HepG2 (cell line): ENCODE data around the gene RUVBL2. TPM values are rescaled to one million over a fixed set of nuclear protein-coding genes. Genes with fewer than 3 reads are reported as not detected.

Experiments
- CHD4 ChIP-seq: fragments of 200-600 bp; sonication (generic); IDR thresholded peaks from 2 replicates; pipeline ENCODE4 v1.7.0; 2017; ENCODE audit warnings: mild to moderate bottlenecking, low read length, borderline replicate concordance
- GABPB1 ChIP-seq: IDR thresholded peaks from 2 replicates; pipeline ENCODE4 v1.6.1; 2016; ENCODE audit warnings: mild to moderate bottlenecking, missing genetic modification reagents, moderate library complexity, missing compliant biosample characterization
- GFI1 ChIP-seq: sonication (generic); formaldehyde crosslinking; IDR thresholded peaks from 2 replicates; pipeline ENCODE4 v1.5.0; 2020; ENCODE audit warnings: missing genetic modification reagents, mild to moderate bottlenecking, borderline replicate concordance
- JUN ChIP-seq: sonication (generic); formaldehyde crosslinking; IDR thresholded peaks from 2 replicates; pipeline ENCODE4 v1.4.0; 2020; ENCODE audit warnings: mild to moderate bottlenecking, missing genetic modification reagents
- KLF16 ChIP-seq, 2 experiments: sonication (generic) in 1 of 2; formaldehyde crosslinking in 1 of 2; IDR thresholded peaks; 2 replicates each; pipeline versions ENCODE4 v1.6.1 to v1.8.0; 2016 to 2023; ENCODE audit warnings: missing genetic modification reagents in 2 of 2, missing compliant biosample characterization in 1 of 2
- MTF2 ChIP-seq: sonication (generic); formaldehyde crosslinking; IDR thresholded peaks from 2 replicates; pipeline ENCODE4 v1.5.0; 2020; ENCODE audit warnings: missing genetic modification reagents, borderline replicate concordance
- RELA ChIP-seq: sonication (generic); formaldehyde crosslinking; IDR thresholded peaks from 2 replicates; pipeline ENCODE4 v1.4.0; 2020; ENCODE audit warnings: missing genetic modification reagents
- SALL2 ChIP-seq: sonication (generic); formaldehyde crosslinking; IDR thresholded peaks from 2 replicates; pipeline ENCODE4 v1.8.1; 2023; ENCODE audit warnings: mild to moderate bottlenecking, missing genetic modification reagents, inconsistent platforms
- SAP130 ChIP-seq: IDR thresholded peaks from 2 replicates; pipeline ENCODE4 v1.6.1; 2016; ENCODE audit warnings: low read depth
- SP1 ChIP-seq, 2 experiments: fragments of 450-650 bp in 1 of 2; sonication (generic) in 1 of 2; formaldehyde crosslinking in 1 of 2; IDR thresholded peaks; 2 replicates each; pipeline versions ENCODE4 v1.4.0 to v1.6.1; 2016 to 2020; ENCODE audit warnings: missing genetic modification reagents in 1 of 2
- SRY ChIP-seq: sonication (generic); formaldehyde crosslinking; IDR thresholded peaks from 2 replicates; pipeline ENCODE4 v1.8.0; 2022; ENCODE audit warnings: mild to moderate bottlenecking, missing genetic modification reagents
- ZFP90 ChIP-seq: sonication (generic); formaldehyde crosslinking; IDR thresholded peaks from 2 replicates; pipeline ENCODE4 v1.8.0; 2022; ENCODE audit warnings: missing genetic modification reagents, mild to moderate bottlenecking, inconsistent platforms, borderline replicate concordance
- ZFX ChIP-seq: sonication (generic); formaldehyde crosslinking; IDR thresholded peaks from 2 replicates; pipeline ENCODE4 v1.4.0; 2020; ENCODE audit warnings: mild to moderate bottlenecking, low read depth, missing genetic modification reagents, moderate library complexity
- polyA plus RNA-seq, 8 experiments: library from polyadenylated mRNA; depleted of rRNA in 3 of 8; stranded (reverse) in 7 of 8; unstranded in 1 of 8; fragments of >200 nt; fragmentation: Illumina TruSeq in 4 of 8; extraction: Trizol in 4 of 8; gene quantifications; 2 replicates each; pipeline versions ENCODE4 v1.2.1 to v1.2.3, GENCODE V29; 2011 to 2016; ENCODE audit warnings: low read depth in 4 of 8, missing spikeins in 1 of 8, mixed read lengths in 1 of 8; ENCODE audit not compliant: insufficient read depth in 1 of 8
- total RNA-seq, 5 experiments: library from RNA; depleted of rRNA; stranded (reverse); fragments of >200 nt; fragmentation: Illumina TruSeq; extraction: Trizol; gene quantifications; 2 replicates each; pipeline ENCODE4 v1.2.3, GENCODE V29; 2016; ENCODE audit warnings: low read depth in 1 of 5
- TF ChIP-seq, protein P1 (sequence below): sonication (generic); formaldehyde crosslinking; IDR thresholded peaks from 2 replicates; pipeline ENCODE4 v1.4.0; 2020; ENCODE audit warnings: missing genetic modification reagents
- TF ChIP-seq, protein P2 (sequence below): sonication (generic); formaldehyde crosslinking; IDR thresholded peaks from 2 replicates; pipeline ENCODE4 v1.4.0; 2020; ENCODE audit warnings: missing genetic modification reagents, borderline replicate concordance
- TF ChIP-seq, protein P3 (sequence below): fragments of 450-650 bp; IDR thresholded peaks from 2 replicates; pipeline ENCODE4 v1.6.1; 2017; ENCODE audit warnings: mild to moderate bottlenecking
- TF ChIP-seq, protein P4 (sequence below): sonication (generic); formaldehyde crosslinking; IDR thresholded peaks from 2 replicates; pipeline ENCODE4 v1.5.0; 2020; ENCODE audit warnings: mild to moderate bottlenecking, missing genetic modification reagents, moderate library complexity

The RUVBL2 gene
- total and polyA plus RNA-seq, 2 of the 13 experiments (the other 11 are each of a cell fraction or from before 2014, with no cell fraction given): 120 to 122 TPM

DNA sequence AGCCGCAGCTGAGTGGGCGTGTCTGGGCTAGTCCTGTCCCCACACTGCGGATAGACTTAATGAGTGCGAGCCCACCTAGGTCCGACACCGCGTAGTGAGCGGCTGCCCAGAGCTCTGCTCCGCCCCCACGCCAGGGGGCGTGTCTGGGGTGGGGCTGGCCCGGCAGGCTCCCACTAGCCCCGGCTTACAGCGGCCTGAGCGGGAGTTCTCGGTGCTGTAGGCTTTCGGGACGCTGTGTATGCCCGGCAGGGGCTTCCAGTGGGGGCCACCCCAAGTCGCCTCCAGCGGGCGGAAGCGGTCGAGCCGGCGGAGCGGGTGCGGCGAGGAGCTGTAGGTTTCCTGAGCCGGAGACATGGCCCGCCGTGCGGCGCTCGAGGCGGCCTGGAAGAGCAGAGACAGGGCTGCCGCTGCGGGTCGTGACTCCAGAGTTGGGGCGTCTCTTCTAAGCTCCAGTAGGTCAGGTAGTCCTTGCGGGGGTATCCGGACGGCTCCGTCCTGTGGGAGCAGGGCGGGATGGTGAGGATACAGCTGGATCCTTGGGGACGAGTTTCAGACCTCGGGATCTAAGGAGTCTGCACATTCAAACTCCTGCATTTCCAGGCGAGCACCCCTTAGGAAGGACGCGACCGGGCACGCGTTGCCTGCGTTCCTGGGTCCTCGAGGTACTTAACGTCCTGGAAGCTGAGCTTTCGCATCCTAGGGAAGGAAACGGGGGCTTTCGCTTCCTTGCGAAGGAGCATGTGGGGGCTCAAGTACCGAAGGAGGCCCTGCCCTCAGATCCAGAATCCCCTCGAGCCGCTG lies 62.6 kb downstream of the RUVBL2 start (continued):
- TF ChIP-seq, protein P1, sequence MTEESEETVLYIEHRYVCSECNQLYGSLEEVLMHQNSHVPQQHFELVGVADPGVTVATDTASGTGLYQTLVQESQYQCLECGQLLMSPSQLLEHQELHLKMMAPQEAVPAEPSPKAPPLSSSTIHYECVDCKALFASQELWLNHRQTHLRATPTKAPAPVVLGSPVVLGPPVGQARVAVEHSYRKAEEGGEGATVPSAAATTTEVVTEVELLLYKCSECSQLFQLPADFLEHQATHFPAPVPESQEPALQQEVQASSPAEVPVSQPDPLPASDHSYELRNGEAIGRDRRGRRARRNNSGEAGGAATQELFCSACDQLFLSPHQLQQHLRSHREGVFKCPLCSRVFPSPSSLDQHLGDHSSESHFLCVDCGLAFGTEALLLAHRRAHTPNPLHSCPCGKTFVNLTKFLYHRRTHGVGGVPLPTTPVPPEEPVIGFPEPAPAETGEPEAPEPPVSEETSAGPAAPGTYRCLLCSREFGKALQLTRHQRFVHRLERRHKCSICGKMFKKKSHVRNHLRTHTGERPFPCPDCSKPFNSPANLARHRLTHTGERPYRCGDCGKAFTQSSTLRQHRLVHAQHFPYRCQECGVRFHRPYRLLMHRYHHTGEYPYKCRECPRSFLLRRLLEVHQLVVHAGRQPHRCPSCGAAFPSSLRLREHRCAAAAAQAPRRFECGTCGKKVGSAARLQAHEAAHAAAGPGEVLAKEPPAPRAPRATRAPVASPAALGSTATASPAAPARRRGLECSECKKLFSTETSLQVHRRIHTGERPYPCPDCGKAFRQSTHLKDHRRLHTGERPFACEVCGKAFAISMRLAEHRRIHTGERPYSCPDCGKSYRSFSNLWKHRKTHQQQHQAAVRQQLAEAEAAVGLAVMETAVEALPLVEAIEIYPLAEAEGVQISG (CRISPR knock-in tag): 0 out of 2 replicates have a peak, but pooled peaks have one; percentile 31
- TF ChIP-seq, protein P2, sequence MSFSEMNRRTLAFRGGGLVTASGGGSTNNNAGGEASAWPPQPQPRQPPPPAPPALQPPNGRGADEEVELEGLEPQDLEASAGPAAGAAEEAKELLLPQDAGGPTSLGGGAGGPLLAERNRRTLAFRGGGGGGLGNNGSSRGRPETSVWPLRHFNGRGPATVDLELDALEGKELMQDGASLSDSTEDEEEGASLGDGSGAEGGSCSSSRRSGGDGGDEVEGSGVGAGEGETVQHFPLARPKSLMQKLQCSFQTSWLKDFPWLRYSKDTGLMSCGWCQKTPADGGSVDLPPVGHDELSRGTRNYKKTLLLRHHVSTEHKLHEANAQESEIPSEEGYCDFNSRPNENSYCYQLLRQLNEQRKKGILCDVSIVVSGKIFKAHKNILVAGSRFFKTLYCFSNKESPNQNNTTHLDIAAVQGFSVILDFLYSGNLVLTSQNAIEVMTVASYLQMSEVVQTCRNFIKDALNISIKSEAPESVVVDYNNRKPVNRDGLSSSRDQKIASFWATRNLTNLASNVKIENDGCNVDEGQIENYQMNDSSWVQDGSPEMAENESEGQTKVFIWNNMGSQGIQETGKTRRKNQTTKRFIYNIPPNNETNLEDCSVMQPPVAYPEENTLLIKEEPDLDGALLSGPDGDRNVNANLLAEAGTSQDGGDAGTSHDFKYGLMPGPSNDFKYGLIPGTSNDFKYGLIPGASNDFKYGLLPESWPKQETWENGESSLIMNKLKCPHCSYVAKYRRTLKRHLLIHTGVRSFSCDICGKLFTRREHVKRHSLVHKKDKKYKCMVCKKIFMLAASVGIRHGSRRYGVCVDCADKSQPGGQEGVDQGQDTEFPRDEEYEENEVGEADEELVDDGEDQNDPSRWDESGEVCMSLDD (CRISPR knock-in tag): no peak
- peak; percentile 55 for TF ChIP-seq SAP130 (CRISPR knock-in tag)
- TF ChIP-seq, protein P3, sequence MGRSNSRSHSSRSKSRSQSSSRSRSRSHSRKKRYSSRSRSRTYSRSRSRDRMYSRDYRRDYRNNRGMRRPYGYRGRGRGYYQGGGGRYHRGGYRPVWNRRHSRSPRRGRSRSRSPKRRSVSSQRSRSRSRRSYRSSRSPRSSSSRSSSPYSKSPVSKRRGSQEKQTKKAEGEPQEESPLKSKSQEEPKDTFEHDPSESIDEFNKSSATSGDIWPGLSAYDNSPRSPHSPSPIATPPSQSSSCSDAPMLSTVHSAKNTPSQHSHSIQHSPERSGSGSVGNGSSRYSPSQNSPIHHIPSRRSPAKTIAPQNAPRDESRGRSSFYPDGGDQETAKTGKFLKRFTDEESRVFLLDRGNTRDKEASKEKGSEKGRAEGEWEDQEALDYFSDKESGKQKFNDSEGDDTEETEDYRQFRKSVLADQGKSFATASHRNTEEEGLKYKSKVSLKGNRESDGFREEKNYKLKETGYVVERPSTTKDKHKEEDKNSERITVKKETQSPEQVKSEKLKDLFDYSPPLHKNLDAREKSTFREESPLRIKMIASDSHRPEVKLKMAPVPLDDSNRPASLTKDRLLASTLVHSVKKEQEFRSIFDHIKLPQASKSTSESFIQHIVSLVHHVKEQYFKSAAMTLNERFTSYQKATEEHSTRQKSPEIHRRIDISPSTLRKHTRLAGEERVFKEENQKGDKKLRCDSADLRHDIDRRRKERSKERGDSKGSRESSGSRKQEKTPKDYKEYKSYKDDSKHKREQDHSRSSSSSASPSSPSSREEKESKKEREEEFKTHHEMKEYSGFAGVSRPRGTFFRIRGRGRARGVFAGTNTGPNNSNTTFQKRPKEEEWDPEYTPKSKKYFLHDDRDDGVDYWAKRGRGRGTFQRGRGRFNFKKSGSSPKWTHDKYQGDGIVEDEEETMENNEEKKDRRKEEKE: no peak
- TF ChIP-seq SALL2: no peak
- 0 out of 2 replicates have a peak, but pooled peaks have one; percentile 26 for TF ChIP-seq GFI1
- no peak for TF ChIP-seq CHD4
- peak; percentile 46; the same call in 1 of the 2 replicates for TF ChIP-seq GABPB1
- 0 out of 2 replicates have a peak, but pooled peaks have one; percentile 16 for TF ChIP-seq SRY
- 0 out of 2 replicates have a peak, but pooled peaks have one; percentile 34 for TF ChIP-seq ZFP90 (CRISPR knock-in tag)
- TF ChIP-seq JUN: no peak
- TF ChIP-seq, protein P4, sequence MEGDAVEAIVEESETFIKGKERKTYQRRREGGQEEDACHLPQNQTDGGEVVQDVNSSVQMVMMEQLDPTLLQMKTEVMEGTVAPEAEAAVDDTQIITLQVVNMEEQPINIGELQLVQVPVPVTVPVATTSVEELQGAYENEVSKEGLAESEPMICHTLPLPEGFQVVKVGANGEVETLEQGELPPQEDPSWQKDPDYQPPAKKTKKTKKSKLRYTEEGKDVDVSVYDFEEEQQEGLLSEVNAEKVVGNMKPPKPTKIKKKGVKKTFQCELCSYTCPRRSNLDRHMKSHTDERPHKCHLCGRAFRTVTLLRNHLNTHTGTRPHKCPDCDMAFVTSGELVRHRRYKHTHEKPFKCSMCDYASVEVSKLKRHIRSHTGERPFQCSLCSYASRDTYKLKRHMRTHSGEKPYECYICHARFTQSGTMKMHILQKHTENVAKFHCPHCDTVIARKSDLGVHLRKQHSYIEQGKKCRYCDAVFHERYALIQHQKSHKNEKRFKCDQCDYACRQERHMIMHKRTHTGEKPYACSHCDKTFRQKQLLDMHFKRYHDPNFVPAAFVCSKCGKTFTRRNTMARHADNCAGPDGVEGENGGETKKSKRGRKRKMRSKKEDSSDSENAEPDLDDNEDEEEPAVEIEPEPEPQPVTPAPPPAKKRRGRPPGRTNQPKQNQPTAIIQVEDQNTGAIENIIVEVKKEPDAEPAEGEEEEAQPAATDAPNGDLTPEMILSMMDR: peak; percentile 55
- 0 out of 2 replicates have a peak, but pooled peaks have one; percentile 24 for TF ChIP-seq ZFX (CRISPR knock-in tag)
- TF ChIP-seq KLF16 (CRISPR knock-in tag; IDR thresholded peaks at IDR 0.05): 0 out of 4 replicates have a peak, but pooled peaks of 1 of the 2 experiments have one; percentile 50
- no peak for TF ChIP-seq RELA (CRISPR knock-in tag)
- TF ChIP-seq SP1 (IDR thresholded peaks at IDR 0.05): no peak
- peak; percentile 61; the same call in 1 of the 2 replicates for TF ChIP-seq SP1 (CRISPR knock-in tag; IDR thresholded peaks at IDR 0.05)
- TF ChIP-seq MTF2 (CRISPR knock-in tag): peak; percentile 84
